ENCODE measurements around the gene RET.
A peak's percentile ranks its signal among the peaks of the same experiment; 100 is the strongest.

The RET gene

DNA sequence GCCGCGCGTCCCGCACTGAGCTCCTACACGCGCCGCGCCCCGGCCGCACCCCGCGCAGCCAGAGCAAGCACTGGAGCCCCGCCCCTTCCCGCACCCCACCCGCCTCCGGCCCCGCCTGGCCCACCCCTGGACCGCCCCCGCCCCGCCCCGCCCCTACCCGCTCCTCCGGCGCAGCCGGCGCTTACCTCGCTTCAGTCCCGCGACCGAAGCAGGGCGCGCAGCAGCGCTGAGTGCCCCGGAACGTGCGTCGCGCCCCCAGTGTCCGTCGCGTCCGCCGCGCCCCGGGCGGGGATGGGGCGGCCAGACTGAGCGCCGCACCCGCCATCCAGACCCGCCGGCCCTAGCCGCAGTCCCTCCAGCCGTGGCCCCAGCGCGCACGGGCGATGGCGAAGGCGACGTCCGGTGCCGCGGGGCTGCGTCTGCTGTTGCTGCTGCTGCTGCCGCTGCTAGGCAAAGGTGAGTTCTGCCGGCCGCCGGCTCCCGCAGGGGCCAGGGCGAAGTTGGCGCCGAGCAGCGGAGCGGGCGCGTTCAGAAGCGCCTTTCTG, at the start of gene RET:
TSS of gene RET (plus strand) at position 194 of the 545 bp plus-strand sequence. CDS start at position 384, 190 bp downstream.
- peak; percentile 59 for DNase-seq (ENCODE audit: low spot score)

DNA sequence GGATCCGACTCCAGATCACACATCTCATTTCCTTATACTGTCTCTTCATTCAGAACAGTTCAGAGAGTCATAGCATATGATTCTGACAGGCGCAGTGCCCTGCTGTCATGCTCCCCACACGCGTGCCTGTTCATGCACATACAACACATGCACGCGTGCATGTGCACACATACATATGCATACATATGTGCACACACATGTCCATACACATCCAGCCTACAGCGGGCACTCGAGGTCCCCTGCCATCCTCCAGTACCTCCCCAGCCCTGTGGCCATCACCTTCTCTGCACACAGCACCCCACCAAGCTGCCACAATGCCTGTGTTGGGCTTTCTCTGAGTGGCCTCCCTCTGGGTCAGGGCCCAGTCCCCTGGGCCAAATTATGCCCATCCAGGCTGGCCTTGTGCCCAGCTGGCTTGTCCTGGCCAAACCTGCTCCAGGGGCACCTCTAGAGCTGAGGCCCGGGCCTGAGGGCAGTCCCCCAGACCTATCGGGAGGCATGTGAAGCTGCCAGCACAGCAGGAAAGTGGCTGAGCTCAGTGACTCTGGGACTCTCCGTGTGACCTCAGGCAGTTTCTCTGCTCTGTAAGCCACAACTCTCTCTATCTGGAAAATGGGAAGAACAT, 49.4 kb upstream of the RET start:
- DNase-seq (ENCODE audit: low spot score): no peak

DNA sequence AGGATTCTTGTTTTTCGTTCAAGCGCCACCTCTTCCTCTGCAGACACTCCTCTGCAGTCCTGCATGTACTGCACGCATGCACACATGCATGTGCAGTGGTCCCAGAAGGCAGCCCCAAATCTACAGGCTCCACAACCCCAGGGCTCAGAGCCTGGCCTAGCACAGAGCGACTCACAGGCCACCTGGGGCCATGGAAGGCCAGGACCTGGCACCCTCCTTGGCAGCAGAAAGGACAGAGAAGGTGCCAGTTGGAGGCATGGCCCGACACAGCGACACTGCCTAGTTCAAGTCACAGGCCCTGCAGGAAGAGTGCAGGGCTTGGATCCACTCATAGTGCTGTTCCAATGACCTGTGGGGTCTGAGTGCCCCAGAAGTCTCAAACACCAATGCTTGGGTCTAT, 48.7 kb upstream of the RET start:
- DNase-seq (ENCODE audit: low spot score): no peak

GRCh38 chr10:43029043-43029442, 47.8 kb upstream of the RET start:
- DNase-seq (ENCODE audit: low spot score): no peak

- no peak for DNase-seq (ENCODE audit: low spot score)
Measured at GRCh38 chr10:43032613-43033012, 44.3 kb upstream of the RET start.

DNA sequence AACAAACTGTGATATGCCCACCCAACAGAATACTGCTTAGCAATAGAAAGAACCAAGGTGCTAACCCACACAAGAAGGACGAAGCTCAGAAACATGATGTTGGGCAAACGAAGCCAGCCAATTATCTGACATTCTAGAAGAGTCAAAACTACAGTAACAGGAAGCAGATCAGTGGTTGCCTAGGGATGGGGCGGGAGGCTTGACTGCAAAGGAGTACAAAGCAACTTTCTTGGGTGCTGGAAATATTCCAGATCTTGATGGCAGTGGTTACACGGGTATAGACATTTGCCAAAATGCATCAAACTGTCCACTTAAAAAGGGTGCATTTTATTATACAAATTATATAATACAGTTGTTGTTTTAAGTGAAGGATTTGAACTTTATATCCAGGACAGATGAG, 41.1 kb upstream of the RET start:
- DNase-seq (ENCODE audit: low spot score): no peak

DNA sequence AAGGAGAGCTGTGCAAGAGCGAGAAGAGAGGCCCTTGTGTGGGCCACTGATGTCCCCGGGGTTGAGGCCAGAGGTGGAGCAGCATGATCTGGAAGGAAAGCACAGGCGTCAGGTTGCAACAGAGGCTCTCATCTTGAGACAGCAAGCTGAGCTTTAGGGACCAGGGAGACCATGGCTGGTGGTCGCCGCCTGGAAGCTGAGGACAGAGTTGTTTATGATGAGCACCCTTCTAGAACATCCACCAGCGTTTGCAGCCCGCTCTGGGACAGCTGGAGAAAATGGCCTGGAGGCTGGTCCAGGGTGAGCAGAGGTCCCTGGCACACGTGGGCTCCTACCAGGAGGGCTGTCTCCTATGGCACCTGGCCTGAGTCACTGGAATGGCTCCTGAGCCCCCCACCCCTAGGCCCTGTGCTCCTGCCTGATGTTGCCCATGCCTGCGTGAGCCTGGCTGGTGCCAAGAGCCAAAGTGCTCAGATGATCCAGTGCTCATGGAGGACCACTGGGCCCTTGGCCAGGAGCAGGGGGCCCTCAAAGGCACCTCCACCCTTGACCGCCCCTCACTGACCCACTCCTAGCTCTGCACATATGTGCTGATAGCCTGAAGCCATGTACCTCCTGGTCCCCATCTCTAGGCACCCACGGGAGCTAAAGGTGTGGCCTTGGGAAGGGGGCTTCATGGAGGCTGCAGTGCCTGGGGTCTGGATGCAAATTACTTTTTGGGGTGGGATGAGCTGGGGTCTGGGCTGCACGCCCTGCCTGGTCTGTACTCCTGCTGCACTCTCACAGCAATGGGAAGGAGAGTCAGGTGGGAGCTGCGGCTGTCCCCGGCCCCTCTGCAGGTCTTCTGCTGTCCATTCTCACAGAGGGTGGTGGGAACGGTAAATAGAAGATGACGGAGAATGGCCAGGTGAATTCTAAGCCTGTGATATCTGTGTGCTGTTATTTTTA, 40.1 kb upstream of the RET start:
- peak; percentile 9 for DNase-seq (ENCODE audit: low spot score)

DNA sequence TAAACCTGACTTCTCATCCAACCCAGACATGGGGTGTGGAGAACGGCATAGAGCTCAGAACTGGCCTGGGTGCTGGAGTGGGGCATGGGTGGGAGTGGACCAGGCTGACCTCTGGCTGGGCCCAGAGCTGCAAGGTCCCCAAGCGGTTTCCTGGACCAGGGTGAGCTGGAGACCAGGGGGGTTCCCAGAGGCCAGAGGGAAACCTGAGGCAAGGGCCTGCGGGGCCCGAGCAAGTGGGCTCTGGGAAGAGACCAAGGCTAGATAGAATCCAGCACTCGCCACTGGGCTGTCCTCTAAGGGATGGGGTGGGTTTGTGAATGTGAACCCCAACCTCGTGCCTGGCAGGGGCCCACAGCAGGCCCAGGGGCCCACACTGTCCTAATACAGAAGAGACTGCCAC, 39.4 kb upstream of the RET start:
- peak; percentile 9 for DNase-seq (ENCODE audit: low spot score)

DNA sequence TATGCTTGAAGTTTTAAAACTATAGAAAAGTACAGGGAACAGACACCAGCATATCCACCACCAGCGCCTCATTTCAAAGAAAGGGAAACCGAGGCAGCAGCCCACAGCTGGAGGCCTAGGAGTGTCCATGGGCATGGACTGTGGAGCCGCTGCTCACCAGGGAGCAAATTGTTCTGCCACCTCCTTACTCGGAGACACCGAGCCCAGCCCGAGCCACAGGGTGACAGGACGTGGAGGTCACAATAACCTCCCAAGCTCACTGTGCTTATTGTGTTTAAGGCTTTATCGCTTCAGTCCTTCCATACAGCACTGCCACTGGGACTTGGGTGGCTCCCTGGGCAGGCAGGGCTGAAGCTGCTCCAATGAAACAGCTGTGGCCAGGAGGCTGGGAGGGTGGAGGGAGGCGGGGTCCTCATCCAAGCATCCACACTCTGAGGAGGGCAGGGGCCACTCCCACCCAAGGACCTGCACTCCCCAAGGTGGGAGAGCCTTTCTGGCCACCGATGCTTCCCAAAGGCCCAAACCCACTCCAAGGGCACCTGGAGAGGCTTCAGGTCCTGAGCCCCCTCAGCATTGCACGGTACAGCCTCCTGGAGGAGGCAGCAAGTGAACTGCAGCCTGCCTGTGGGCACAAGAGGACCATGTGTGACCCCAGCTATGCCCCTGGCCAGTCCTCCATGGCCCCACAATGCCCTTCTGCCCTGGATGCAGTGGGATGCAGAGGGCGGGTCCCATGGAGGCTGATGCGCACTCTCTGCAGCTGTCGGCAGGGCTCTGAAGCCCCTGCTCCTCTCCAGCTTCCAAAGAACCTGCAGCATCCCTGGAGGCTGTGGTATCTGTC, 38.7 kb upstream of the RET start:
- peak; percentile 11 for DNase-seq (ENCODE audit: low spot score)

- DNase-seq (ENCODE audit: low spot score): peak; percentile 7
Measured at GRCh38 chr10:43038783-43039623, 37.9 kb upstream of the RET start.

DNA sequence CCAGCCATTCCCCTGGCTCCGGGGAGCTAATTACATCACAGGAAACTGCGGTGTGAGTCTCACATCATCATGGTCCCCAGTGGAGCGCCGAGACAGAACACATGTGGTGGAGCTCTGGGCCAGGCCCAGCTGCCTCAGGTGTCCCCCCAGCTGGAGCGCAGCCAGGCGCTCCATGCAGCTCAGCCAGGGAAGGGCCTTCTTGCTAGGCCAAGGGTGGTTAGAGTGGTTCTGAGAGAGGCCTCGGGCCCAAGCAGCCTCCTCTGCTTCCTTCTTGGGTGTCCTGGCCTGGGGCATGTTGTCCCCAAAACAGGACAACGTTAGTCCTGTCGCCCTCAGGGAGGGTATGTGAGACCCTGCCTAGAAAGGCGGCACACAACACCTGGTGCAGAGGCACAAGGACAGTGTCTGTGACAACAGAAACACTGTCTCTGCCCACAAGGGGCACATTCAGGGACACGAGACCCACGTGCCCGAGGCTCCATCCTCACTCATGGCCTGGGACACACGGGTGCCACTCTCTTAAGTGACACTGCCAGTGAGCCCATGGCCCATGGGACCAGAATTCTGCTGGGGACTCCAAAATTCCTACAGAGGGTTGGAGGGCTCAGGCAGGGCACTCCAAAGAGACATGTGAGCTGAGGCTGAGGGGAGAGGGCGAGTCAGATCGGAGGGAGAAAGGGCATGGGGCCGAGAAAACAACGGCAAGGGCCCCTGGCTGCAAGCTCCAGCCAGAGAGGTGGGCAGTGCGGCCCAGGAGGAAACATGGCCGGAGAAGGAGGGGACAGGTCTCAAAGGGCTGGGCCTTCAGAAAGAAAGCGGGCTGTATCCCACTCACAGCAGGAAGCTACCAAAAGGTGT, 37.0 kb upstream of the RET start:
- peak; percentile 11 for DNase-seq (ENCODE audit: low spot score)

GRCh38 chr10:43040482-43041256, 36.2 kb upstream of the RET start:
- DNase-seq (ENCODE audit: low spot score): peak; percentile 8

DNA sequence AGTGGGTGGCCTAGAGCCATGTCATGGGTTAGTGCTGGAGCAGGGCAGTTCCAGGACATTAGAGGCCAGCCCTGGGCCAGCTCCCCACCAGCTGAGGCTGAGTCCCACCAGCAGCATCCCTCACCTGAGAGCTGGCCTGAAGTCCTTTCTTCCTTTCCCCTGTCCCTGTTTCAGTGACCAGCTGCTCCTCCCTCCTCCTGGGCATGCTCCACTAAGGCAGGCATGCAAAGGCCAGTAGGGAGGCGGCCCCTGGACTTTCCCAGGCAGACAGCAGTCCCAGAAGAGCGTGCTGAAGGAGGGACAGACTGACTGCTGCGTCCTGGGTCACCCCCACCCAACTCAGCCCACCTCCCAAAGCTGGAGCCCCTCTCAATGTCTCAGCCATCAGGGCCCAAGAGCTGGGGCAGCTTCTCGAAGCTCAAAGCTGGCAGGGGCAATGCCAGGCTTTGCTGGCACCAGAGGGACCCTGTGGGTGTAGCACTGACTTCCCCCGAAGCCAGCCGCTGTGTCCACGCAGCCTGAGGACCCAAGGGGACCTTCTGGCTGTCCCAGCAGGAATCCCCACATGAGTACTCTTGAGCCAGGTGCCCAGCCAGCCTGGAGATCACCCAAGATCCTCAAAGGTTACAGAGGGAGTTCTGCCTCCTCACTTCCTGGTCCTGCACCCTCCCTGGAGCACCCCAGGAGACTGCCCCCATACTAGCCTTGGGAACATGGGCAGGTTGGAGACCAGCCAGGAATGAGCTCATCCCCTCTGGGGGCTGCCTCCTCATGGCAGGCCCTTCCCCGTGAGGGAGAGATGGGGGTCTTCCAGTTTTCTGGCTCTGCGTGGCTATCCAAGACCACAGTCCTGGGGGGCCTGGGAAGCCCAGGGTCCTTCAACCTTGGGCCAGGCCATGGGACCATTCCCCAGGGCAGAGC, 35.2 kb upstream of the RET start:
- no peak for DNase-seq (ENCODE audit: low spot score)

DNA sequence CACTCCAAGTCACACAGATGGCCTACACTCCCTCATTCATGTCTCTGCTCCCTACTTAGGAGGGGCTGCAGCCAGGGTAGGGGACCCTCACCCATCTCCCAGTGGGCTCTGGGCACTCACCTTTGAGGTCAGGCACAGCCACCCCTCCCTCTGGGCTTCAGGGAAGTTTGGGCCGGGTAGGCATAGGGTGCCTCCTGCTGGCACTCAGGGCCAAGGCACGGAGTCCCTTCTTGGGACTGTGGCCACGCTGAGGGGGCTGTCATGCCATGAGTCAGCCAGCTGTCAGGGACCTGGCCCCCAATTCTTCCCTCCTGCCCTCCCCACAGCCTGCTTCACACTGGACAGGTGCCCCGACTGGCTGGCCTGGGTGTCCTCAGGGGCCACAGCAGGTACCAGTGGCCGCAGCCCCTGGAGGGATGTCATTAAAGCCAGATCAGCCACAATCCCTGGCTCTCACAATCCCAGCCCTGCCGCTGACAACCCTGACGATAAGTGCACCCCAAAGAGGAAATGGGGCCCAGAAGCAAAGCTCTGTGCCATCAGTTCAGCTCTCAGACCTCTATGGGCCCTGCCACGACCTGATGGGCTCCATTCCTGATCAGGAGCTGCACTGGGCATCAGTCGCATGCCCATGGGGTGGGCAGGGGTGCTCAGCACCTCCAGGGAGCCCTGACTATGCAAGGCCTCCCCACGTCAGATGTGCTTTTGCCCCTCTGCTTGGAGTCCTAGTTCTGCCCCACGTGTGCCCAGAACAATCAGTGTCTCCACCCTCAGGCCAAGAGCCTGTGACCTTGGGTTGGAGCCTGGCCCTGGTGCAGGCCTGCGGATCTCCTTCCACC, 34.1 kb upstream of the RET start:
- no peak for DNase-seq (ENCODE audit: low spot score)

DNA sequence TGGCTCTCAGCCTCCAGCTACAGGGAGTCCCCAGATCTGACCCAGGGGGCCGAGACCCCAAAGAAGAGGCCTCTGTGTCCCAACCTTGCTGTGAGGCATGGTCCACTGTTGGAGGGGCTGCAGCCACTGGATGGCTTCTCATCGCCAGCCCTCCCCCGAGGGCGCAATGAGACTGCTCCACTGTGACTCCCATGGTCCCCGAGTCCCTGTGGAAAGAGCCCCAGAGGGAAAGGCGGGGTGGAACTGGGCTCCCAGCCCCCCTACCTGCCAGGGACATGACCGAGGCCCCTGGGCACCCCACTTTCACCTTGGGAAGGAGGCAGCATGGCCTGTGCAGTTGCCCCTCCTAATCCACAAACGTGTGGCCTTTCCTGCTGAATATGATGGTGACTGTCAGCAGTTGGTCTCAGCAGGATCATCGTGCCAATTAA, 33.5 kb upstream of the RET start:
- DNase-seq (ENCODE audit: low spot score): no peak

DNA sequence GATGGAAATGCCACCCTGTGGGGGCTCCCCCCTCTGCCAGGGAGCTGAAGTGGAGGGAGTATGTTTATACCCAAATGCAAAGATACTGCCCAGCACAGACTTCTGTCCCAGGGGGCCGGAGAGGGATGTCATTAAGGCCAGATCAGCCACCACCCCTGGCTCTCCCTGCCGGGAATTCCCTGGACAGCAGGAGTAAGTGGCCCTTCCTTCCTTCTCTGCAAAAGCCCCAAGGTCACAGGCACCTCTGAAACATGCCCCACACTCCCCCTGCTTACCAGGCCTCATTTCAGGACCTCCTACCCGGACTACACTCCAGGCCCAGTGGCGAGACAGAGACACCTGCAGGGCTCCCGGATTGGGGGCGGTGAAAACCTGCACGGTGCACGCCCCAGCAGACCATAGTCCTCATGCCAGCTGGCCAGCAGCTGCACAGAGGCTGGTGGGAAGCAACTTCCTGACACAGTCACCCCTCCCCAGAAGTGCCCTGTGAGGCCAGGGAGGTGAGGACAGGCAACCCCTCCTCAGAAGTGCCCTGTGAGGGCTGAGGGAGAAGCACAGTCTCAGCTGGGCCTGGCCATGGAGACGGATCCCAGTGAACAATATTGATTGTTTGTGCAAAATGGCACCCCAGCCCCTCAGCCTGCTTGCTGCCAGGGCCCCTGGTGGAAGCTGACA, 33.0 kb upstream of the RET start:
- no peak for DNase-seq (ENCODE audit: low spot score)

- no peak for DNase-seq (ENCODE audit: low spot score)
Measured at GRCh38 chr10:43044448-43044921, 32.4 kb upstream of the RET start.
